UCSD-AML1 (cell line): Measurements from ENCODE around the gene SRGAP2B.
"Not testable (repeated sequence)": the region's sequence is repeated elsewhere in the genome, so short reads cannot be mapped to it uniquely, and the experiment has no call there.

ENCODE experiments used
- DNase-seq: peaks from one replicate; lab custom pipeline; 2025; ENCODE audit not compliant: unreplicated experiment; lab: John Stamatoyannopoulos, UW

The SRGAP2B gene

GRCh38 chr1:145095284-145096057 is at the start of gene SRGAP2B, which contains the start of gene FAM72D:
Gene SRGAP2B, minus strand, starts transcription at chr1:145095328. Its CDS starts 2,427 bp downstream, at chr1:145092901.
Gene FAM72D, plus strand, starts transcription at chr1:145095974. Its CDS starts 874 bp downstream, at chr1:145096848.
- not testable (repeated sequence) for DNase-seq

GRCh38 chr1:145144264-145144913 is 49.3 kb upstream of the SRGAP2B start:
- DNase-seq: not testable (repeated sequence)

- not testable (repeated sequence) for DNase-seq
Measured at GRCh38 chr1:145140549-145140948, 45.4 kb upstream of the SRGAP2B start.

- not testable (repeated sequence) for DNase-seq
Measured at GRCh38 chr1:145134476-145134875, 39.3 kb upstream of the SRGAP2B start.

GRCh38 chr1:145128697-145129469 is 33.8 kb upstream of the SRGAP2B start:
- not testable (repeated sequence) for DNase-seq

- DNase-seq: not testable (repeated sequence)
Measured at GRCh38 chr1:145127144-145127543, 32.0 kb upstream of the SRGAP2B start.

- not testable (repeated sequence) for DNase-seq
Measured at GRCh38 chr1:145125112-145125511, 30.0 kb upstream of the SRGAP2B start.

- not testable (repeated sequence) for DNase-seq
Measured at GRCh38 chr1:145123992-145124641, 29.0 kb upstream of the SRGAP2B start.

- not testable (repeated sequence) for DNase-seq
Measured at GRCh38 chr1:145123062-145123395, 27.9 kb upstream of the SRGAP2B start.

GRCh38 chr1:145122344-145123061 is 27.4 kb upstream of the SRGAP2B start:
- not testable (repeated sequence) for DNase-seq

- DNase-seq: not testable (repeated sequence)
Measured at GRCh38 chr1:145119842-145120241, 24.7 kb upstream of the SRGAP2B start.

GRCh38 chr1:145115587-145116493 is 20.7 kb upstream of the SRGAP2B start:
- not testable (repeated sequence) for DNase-seq

- not testable (repeated sequence) for DNase-seq
Measured at GRCh38 chr1:145114560-145115057, 19.5 kb upstream of the SRGAP2B start.

GRCh38 chr1:145112703-145113102 is 17.6 kb upstream of the SRGAP2B start:
- not testable (repeated sequence) for DNase-seq

- not testable (repeated sequence) for DNase-seq
Measured at GRCh38 chr1:145111674-145112073, 16.5 kb upstream of the SRGAP2B start.

GRCh38 chr1:145103294-145103693 is 8.2 kb upstream of the SRGAP2B start:
- DNase-seq: not testable (repeated sequence)

- not testable (repeated sequence) for DNase-seq
Measured at GRCh38 chr1:145101725-145102124, 6.6 kb upstream of the SRGAP2B start.

GRCh38 chr1:145094655-145095211 is 395 bp downstream of the SRGAP2B start:
- not testable (repeated sequence) for DNase-seq
